Parathyroid adenoma (tissue), 2 donors: ENCODE measurements around the gene EFNB3.

Experiments used
- H2AFZ ChIP-seq: fragments of 300-600 bp; sonication (generic); one replicate; pipeline ENCODE4 v1.7.0; 2017; ENCODE audit warnings: antibody characterized with exemption, mild to moderate bottlenecking
- H3K27ac ChIP-seq: fragments of 300-600 bp; sonication (generic); one replicate; pipeline ENCODE4 v1.7.0; 2017
- H3K27me3 ChIP-seq: fragments of 300-600 bp; sonication (generic); one replicate; pipeline ENCODE4 v1.7.0; 2017; ENCODE audit warnings: low read length; ENCODE audit not compliant: control insufficient read depth, insufficient read depth
- H3K36me3 ChIP-seq: fragments of 300-600 bp; sonication (generic); one replicate; pipeline ENCODE4 v1.7.0; 2017; ENCODE audit warnings: low read length; ENCODE audit not compliant: control insufficient read depth, insufficient read depth
- H3K4me1 ChIP-seq: fragments of 300-600 bp; sonication (generic); one replicate; pipeline ENCODE4 v1.7.0; 2017; ENCODE audit warnings: control low read depth
- H3K4me2 ChIP-seq: fragments of 300-600 bp; sonication (generic); one replicate; pipeline ENCODE4 v1.7.0; 2017; ENCODE audit warnings: low read length
- H3K4me3 ChIP-seq: fragments of 300-600 bp; sonication (generic); one replicate; pipeline ENCODE4 v1.7.0; 2017; ENCODE audit warnings: low read depth, low read length
- H3K79me2 ChIP-seq: fragments of 300-600 bp; sonication (generic); one replicate; pipeline ENCODE4 v1.7.0; 2017; ENCODE audit warnings: control low read depth
- H3K9ac ChIP-seq: fragments of 300-600 bp; sonication (generic); one replicate; pipeline ENCODE4 v1.7.0; 2017; ENCODE audit warnings: mild to moderate bottlenecking
- H3K9me3 ChIP-seq: fragments of 300-600 bp; sonication (generic); one replicate; pipeline ENCODE4 v1.7.0; 2017; ENCODE audit warnings: low read length; ENCODE audit not compliant: control insufficient read depth
- TF ChIP-seq, protein P1 (sequence below): fragments of 300-600 bp; sonication (generic); IDR thresholded peaks from one replicate; pipeline ENCODE4 v1.7.0; 2017; ENCODE audit warnings: antibody characterized with exemption, mild to moderate bottlenecking
- donor health status: primary hyperparathyroidism.

The EFNB3 gene

DNA sequence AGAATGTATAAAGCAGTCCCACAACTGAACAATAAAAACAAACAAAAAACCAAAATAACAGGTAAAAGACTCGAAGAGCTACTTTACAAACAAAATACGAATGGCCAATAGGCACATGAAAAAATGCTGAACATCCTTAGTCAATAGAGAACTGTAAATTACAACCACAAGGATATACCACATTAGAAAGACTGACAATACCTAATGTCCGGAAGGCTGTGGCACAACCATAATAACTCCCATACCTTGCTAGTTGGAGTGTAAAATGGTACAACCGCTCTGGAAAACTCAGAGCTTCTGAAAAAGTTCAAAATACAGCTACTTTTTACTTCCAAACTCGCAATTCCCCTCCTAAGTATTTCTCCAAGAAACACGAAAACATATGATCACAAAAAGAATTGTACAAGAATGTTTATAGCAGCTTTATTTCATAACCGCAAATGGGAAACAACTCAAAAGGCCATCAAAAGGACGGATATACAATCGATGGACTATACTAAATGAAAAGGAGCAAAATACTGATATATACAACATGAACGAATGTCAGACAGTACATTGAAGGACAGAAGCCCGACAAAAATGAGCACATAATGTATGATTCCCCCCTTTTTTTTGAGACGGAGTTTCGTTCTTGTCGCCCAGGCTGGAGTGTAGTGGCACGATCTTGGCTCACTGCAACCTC lies 20.0 kb upstream of the EFNB3 start:
- Histone ChIP-seq H3K79me2 (peaks cover 30% of the 10 kb centered on the region), H2AFZ (peak overlapping the region; percentile 89), H3K36me3 (no peaks in the 10 kb centered on the region), H3K9ac (peak overlapping the region; percentile 64), H3K27ac (peak overlapping the region; percentile 99), H3K4me2 (peak overlapping the region; percentile 94), H3K27me3 (no peaks in the 10 kb centered on the region), H3K9me3 (no peaks in the 10 kb centered on the region), H3K4me3 (peak overlapping the region; percentile 100), H3K4me1 (peaks cover 5% of the 10 kb centered on the region)
- TF ChIP-seq, protein P1, sequence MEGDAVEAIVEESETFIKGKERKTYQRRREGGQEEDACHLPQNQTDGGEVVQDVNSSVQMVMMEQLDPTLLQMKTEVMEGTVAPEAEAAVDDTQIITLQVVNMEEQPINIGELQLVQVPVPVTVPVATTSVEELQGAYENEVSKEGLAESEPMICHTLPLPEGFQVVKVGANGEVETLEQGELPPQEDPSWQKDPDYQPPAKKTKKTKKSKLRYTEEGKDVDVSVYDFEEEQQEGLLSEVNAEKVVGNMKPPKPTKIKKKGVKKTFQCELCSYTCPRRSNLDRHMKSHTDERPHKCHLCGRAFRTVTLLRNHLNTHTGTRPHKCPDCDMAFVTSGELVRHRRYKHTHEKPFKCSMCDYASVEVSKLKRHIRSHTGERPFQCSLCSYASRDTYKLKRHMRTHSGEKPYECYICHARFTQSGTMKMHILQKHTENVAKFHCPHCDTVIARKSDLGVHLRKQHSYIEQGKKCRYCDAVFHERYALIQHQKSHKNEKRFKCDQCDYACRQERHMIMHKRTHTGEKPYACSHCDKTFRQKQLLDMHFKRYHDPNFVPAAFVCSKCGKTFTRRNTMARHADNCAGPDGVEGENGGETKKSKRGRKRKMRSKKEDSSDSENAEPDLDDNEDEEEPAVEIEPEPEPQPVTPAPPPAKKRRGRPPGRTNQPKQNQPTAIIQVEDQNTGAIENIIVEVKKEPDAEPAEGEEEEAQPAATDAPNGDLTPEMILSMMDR: no peak

DNA sequence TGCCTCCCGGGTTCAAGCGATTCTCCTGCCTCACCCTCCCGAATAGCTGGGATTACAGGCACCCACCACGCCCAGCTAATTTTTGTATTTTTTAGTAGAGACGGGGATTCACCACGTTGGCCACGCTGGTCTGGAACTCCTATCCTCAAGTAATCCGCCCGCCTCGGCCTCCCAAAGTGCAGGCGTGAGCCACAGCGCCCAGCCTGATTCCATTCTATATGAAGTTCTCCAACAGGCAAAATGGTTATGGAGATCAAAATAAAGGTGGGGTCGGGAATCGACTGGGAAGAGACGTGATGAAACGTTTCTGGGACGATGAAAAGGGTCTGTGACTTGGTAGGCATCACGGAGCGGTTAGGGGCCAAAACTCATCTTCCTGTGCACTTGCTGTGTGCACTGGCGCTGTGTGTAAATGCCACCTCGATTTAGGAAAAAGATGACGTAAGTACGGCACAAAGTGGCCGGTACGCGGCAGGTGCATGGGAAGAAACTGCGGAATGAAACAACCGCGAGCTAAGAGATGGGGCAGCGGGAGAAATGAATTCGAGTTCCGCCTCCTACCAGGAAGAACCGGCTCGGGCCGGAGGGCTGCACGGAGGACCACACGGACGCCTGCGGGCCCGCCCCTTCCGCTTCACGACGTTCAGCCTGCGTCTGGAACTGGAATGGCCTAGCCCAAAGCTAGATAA lies 19.3 kb upstream of the EFNB3 start:
- Histone ChIP-seq H3K9me3 (no peaks in the 10 kb centered on the region), H3K4me1 (peaks cover 5% of the 10 kb centered on the region), H3K36me3 (no peaks in the 10 kb centered on the region), H3K4me2 (peak overlapping the region; percentile 94), H3K27ac (peak overlapping the region; percentile 99), H3K9ac (peak overlapping the region; percentile 64), H3K27me3 (no peaks in the 10 kb centered on the region), H2AFZ (peak overlapping the region; percentile 89), H3K79me2 (peaks cover 27% of the 10 kb centered on the region), H3K4me3 (peak overlapping the region; percentile 100)
- TF ChIP-seq, protein P1: no peak

- Histone ChIP-seq H3K36me3 (no peaks in the 10 kb centered on the region), H3K27me3 (no peaks in the 10 kb centered on the region), H3K9ac (peak overlapping the region; percentile 64), H3K27ac (peak overlapping the region; percentile 99), H3K4me2 (peak overlapping the region; percentile 94), H3K9me3 (no peaks in the 10 kb centered on the region), H3K79me2 (peaks cover 25% of the 10 kb centered on the region), H2AFZ (peak overlapping the region; percentile 89), H3K4me1 (peaks cover 5% of the 10 kb centered on the region), H3K4me3 (peak overlapping the region; percentile 100)
- TF ChIP-seq, protein P1: no peak
Measured at GRCh38 chr17:7686222-7687071, 18.6 kb upstream of the EFNB3 start.

- H3K4me3 ChIP-seq: peak within 1 kb of the TSS; percentile 100
- H3K9ac ChIP-seq: peak within 1 kb of the TSS; percentile 64
- peak within 1 kb of the TSS; percentile 99 for H3K27ac ChIP-seq
- peak within 1 kb of the TSS; percentile 89 for H2AFZ ChIP-seq
- no peaks in the 10 kb centered on the region for H3K27me3 ChIP-seq
- no peaks in the 10 kb centered on the region for H3K9me3 ChIP-seq
- peak within 1 kb of the TSS; percentile 94 for H3K4me2 ChIP-seq
- H3K79me2 ChIP-seq: peaks cover 23% of the 10 kb centered on the region
- TF ChIP-seq, protein P1: no peak
- no peaks in the 10 kb centered on the region for H3K36me3 ChIP-seq
- H3K4me1 ChIP-seq: peaks cover 5% of the 10 kb centered on the region
Measured at GRCh38 chr17:7687072-7687907, 17.7 kb upstream of the EFNB3 start, which contains the start of gene TP53. Gene TP53, minus strand, starts transcription at chr17:7687490. Its CDS starts 10,896 bp downstream, at chr17:7676594.
